Mesendoderm (in vitro differentiated cells): ENCODE data around the gene TNK1.

Source experiments
- DNase-seq: peaks from one replicate; pipeline ENCODE4 v3.0.0; 2013
- H2AK5ac ChIP-seq: 2 replicates; pipeline ENCODE4 v1.6.1; 2013; ENCODE audit warnings: low read length, inconsistent platforms
- H2BK120ac ChIP-seq: 2 replicates; pipeline ENCODE4 v1.6.1; 2013; ENCODE audit warnings: low read depth, mild to moderate bottlenecking, low read length, moderate library complexity, mixed read lengths
- H2BK15ac ChIP-seq: replicated peaks from 2 replicates; pipeline ENCODE4 v1.6.1; 2013; ENCODE audit warnings: low read depth, mild to moderate bottlenecking, moderate library complexity
- H2BK5ac ChIP-seq: 2 replicates; pipeline ENCODE4 v1.6.1; 2013; ENCODE audit warnings: low read length, inconsistent platforms
- H3K18ac ChIP-seq: 2 replicates; pipeline ENCODE4 v1.6.1; 2013; ENCODE audit warnings: mild to moderate bottlenecking, low read length, mixed read lengths
- H3K23ac ChIP-seq: one replicate; pipeline ENCODE4 v1.6.1; 2013; ENCODE audit warnings: low read length
- H3K27ac ChIP-seq: 2 replicates; pipeline ENCODE4 v1.5.1; 2013; ENCODE audit warnings: low read depth, mild to moderate bottlenecking, inconsistent platforms, low read length, moderate library complexity
- H3K27me3 ChIP-seq: 2 replicates; pipeline ENCODE4 v1.6.1; 2013; ENCODE audit warnings: low read length, control low read depth, mild to moderate bottlenecking, inconsistent platforms; ENCODE audit not compliant: insufficient read depth, poor library complexity
- H3K36me3 ChIP-seq: 2 replicates; pipeline ENCODE4 v1.6.1; 2013; ENCODE audit warnings: low read length, inconsistent platforms; ENCODE audit not compliant: control insufficient read depth, insufficient read depth
- H3K4ac ChIP-seq: one replicate; pipeline ENCODE4 v1.6.1; 2013; ENCODE audit warnings: low read depth, mild to moderate bottlenecking, low read length, moderate library complexity
- H3K4me1 ChIP-seq: 2 replicates; pipeline ENCODE4 v1.6.1; 2013; ENCODE audit warnings: low read depth, low read length, inconsistent platforms; ENCODE audit not compliant: control insufficient read depth
- H3K4me2 ChIP-seq: 2 replicates; pipeline ENCODE4 v1.6.1; 2013; ENCODE audit warnings: low read length
- H3K4me3 ChIP-seq: 2 replicates; pipeline ENCODE4 v1.5.1; 2013; ENCODE audit warnings: mild to moderate bottlenecking, low read length
- H3K56ac ChIP-seq: one replicate; pipeline ENCODE4 v1.6.1; 2013; ENCODE audit warnings: low read length
- H3K79me1 ChIP-seq: 2 replicates; pipeline ENCODE4 v1.6.1; 2013; ENCODE audit warnings: low read length, inconsistent platforms
- H3K79me2 ChIP-seq: 2 replicates; pipeline ENCODE4 v1.6.1; 2013; ENCODE audit warnings: mild to moderate bottlenecking, low read length; ENCODE audit not compliant: control insufficient read depth, insufficient read depth
- H3K9ac ChIP-seq: 2 replicates; pipeline ENCODE4 v1.6.1; 2013; ENCODE audit warnings: low read length, inconsistent platforms
- H4K5ac ChIP-seq: one replicate; pipeline ENCODE4 v1.6.1; 2013; ENCODE audit warnings: low read length
- H4K8ac ChIP-seq: one replicate; pipeline ENCODE4 v1.6.1; 2013; ENCODE audit warnings: low read depth, mild to moderate bottlenecking, control low read depth, low read length, moderate library complexity
- WGBS: extraction: QIAGEN DNeasy Blood & Tissue Kit; methylation state at CpG from one replicate; pipeline ENCODE4 v1.1.7; 2013; ENCODE audit warnings: low lambda C conversion rate, missing lambda C conversion rate; ENCODE audit not compliant: insufficient coverage; ENCODE audit errors: extremely low coverage; 5-methylcytosine and 5-hydroxymethylcytosine counted together

TNK1 gene

DNA sequence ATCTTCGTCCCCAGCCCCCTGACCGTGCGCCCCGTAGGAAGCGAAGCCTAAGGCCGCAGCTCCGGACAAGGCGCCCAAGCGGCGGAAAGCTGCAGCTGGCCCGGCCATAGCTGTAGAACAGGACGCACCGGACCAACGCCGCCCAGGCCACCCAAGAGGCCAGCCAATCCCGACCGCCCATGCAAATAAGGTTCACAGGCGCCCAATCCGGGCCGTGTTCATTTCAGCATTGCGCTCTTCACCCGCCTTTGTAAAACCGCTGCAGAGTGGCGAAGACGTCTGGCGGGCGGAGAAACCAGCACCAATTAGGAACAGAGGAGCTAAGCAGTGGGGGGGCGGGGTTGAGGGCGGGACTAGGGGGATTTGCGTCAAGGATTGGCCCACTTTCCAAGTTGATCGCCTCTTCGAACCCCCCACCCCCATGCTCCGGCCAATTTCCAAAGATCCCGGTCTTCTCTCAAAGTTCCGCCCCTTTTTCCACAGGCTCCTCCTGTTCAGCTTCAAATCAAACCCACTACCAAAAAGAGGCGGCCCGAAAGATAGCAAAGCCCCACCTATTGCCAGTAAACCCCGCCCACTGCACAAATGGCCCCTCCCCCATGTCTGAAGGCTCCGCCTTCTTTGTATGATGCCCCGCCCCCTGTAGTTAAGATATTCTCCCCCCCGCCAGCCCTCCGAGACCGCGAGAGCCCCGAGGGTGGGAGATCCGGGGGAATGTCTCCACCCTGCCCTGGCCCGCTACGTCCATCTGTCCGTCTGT is 23.3 kb downstream of the TNK1 start, which contains the start of gene TMEM256:
Gene TMEM256, minus strand, starts transcription at position 121 of the 760 bp plus-strand sequence. Its CDS starts 13 bp downstream, at position 108.
- Histone ChIP-seq H3K56ac (peak within 1 kb of the TSS; percentile 96), H2AK5ac (no peak within 1 kb of the TSS), H4K5ac (no peak within 1 kb of the TSS), H2BK15ac (no peak within 1 kb of the TSS), H3K18ac (peak within 1 kb of the TSS; percentile 91), H3K79me2 (no peaks in the 10 kb centered on the region), H3K4me3 (peak within 1 kb of the TSS; percentile 90), H2BK5ac (peak within 1 kb of the TSS; percentile 64), H3K4ac (peak within 1 kb of the TSS; percentile 93), H3K27ac (peak within 1 kb of the TSS; percentile 92), H3K79me1 (no peaks in the 10 kb centered on the region), H3K23ac (no peak within 1 kb of the TSS), H3K27me3 (no peaks in the 10 kb centered on the region), H3K9ac (peak within 1 kb of the TSS; percentile 93), H3K4me1 (peaks cover 9% of the 10 kb centered on the region), H4K8ac (no peak within 1 kb of the TSS), H3K4me2 (peak within 1 kb of the TSS; percentile 35), H2BK120ac (peak within 1 kb of the TSS; percentile 31), H3K36me3 (no peaks in the 10 kb centered on the region)
- WGBS = no CpG with 5 or more reads among the region's 49 CpGs
- DNase-seq = peak; percentile 100

- Histone ChIP-seq H3K4me1 (peaks cover 9% of the 10 kb centered on the region), H3K4me3 (peak overlapping the region; percentile 90), H2BK5ac (no peak overlapping the region), H3K56ac (peak overlapping the region; percentile 92), H3K36me3 (no peaks in the 10 kb centered on the region), H4K5ac (no peak overlapping the region), H2BK15ac (no peak overlapping the region), H3K9ac (peak overlapping the region; percentile 93), H2AK5ac (no peak overlapping the region), H3K4me2 (peak overlapping the region; percentile 97), H3K79me1 (no peaks in the 10 kb centered on the region), H4K8ac (no peak overlapping the region), H3K27me3 (no peaks in the 10 kb centered on the region), H2BK120ac (peak overlapping the region; percentile 52), H3K4ac (peak overlapping the region; percentile 93), H3K79me2 (no peaks in the 10 kb centered on the region), H3K18ac (peak overlapping the region; percentile 89), H3K23ac (peak overlapping the region; percentile 66), H3K27ac (peak overlapping the region; percentile 46)
- WGBS = no CpG with 5 or more reads among the region's 65 CpGs
- DNase-seq = peak; percentile 76
Measured at GRCh38 chr17:7404737-7405349, 24.0 kb downstream of the TNK1 start.

DNA sequence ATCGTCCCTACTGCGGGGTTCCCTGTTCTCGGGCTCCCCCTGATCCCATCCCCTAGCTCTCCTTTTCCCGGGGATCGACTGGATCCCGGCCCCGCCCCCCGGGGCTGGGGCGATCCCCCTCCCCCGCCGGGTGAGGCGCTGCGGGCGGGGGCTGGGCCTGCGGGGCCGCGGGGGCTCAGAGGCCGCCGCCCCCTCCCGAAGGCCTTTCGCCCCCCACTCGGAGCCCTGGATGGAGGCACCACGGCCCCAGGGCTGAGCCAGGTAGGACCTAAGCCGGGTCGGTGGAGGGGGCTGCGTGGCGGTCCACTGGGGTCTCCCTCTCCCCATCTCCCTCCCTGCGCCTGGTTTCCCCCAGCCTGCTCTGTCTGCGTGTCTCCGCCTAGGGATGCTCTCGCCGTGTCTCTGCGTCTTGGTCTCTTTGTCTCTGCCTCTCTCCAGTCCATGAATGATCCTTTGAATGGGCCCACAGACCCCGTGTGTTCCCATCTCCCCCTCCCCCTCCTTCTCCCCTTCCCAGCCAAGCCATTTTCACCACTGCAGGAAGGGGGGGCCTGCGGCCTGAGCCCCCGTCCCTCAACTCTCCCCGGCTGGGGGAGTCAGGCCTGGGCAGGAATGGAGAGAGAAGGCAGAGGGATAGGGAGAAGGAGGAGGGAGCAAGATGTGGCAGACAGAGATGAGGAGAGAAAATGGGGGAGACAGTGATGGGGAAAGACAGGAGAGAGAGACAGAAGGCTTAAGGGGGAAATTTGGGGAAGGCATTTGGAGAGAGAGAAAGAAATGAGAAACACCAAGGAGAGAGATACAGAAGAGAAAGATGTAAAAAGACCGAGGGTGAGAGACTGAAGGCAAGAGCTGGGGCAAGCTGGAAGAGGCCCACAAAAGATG is 24.7 kb downstream of the TNK1 start:
- no peaks in the 10 kb centered on the region for H3K79me2 ChIP-seq
- WGBS = no CpG with 5 or more reads among the region's 38 CpGs
- peak overlapping the region; percentile 97 for H3K4me2 ChIP-seq
- peaks cover 9% of the 10 kb centered on the region for H3K4me1 ChIP-seq
- peak overlapping the region; percentile 93 for H3K4ac ChIP-seq
- no peak overlapping the region for H4K5ac ChIP-seq
- H2BK120ac ChIP-seq = peak overlapping the region; percentile 52
- peak overlapping the region; percentile 26 for H3K27ac ChIP-seq
- H2AK5ac ChIP-seq = peak overlapping the region; percentile 50
- H2BK5ac ChIP-seq = no peak overlapping the region
- H3K27me3 ChIP-seq = no peaks in the 10 kb centered on the region
- peak overlapping the region; percentile 92 for H3K56ac ChIP-seq
- peak overlapping the region; percentile 90 for H3K4me3 ChIP-seq
- no peaks in the 10 kb centered on the region for H3K36me3 ChIP-seq
- peak; percentile 62 for DNase-seq
- peak overlapping the region; percentile 89 for H3K18ac ChIP-seq
- H3K79me1 ChIP-seq = no peaks in the 10 kb centered on the region
- no peak overlapping the region for H2BK15ac ChIP-seq
- H3K23ac ChIP-seq = no peak overlapping the region
- peak overlapping the region; percentile 93 for H3K9ac ChIP-seq
- H4K8ac ChIP-seq = no peak overlapping the region

GRCh38 chr17:7406235-7406825 is 25.4 kb downstream of the TNK1 start:
- H3K4ac ChIP-seq = no peak overlapping the region
- no peak overlapping the region for H4K5ac ChIP-seq
- H3K18ac ChIP-seq = no peak overlapping the region
- H3K23ac ChIP-seq = no peak overlapping the region
- H3K27ac ChIP-seq = no peak overlapping the region
- H3K79me1 ChIP-seq = no peaks in the 10 kb centered on the region
- H2AK5ac ChIP-seq = no peak overlapping the region
- H3K9ac ChIP-seq = no peak overlapping the region
- H4K8ac ChIP-seq = no peak overlapping the region
- peaks cover 9% of the 10 kb centered on the region for H3K4me1 ChIP-seq
- H3K79me2 ChIP-seq = no peaks in the 10 kb centered on the region
- no CpG with 5 or more reads among the region's 12 CpGs for WGBS
- no peak overlapping the region for H2BK5ac ChIP-seq
- no peaks in the 10 kb centered on the region for H3K27me3 ChIP-seq
- H3K4me2 ChIP-seq = peak overlapping the region; percentile 61
- peak; percentile 47 for DNase-seq
- H3K36me3 ChIP-seq = no peaks in the 10 kb centered on the region
- no peak overlapping the region for H2BK120ac ChIP-seq
- H3K56ac ChIP-seq = peak overlapping the region; percentile 78
- no peak overlapping the region for H3K4me3 ChIP-seq
- H2BK15ac ChIP-seq = no peak overlapping the region

- no peak for DNase-seq
- Histone ChIP-seq H3K9ac (no peak overlapping the region), H3K36me3 (no peaks in the 10 kb centered on the region), H3K4me2 (no peak overlapping the region), H3K23ac (no peak overlapping the region), H2BK5ac (no peak overlapping the region), H2BK120ac (no peak overlapping the region), H4K8ac (no peak overlapping the region), H3K4ac (no peak overlapping the region), H3K56ac (no peak overlapping the region), H3K27me3 (no peaks in the 10 kb centered on the region), H3K27ac (no peak overlapping the region), H3K4me3 (no peak overlapping the region), H3K18ac (no peak overlapping the region), H4K5ac (no peak overlapping the region), H3K79me2 (no peaks in the 10 kb centered on the region), H3K79me1 (no peaks in the 10 kb centered on the region), H2BK15ac (no peak overlapping the region), H2AK5ac (no peak overlapping the region), H3K4me1 (peaks cover 9% of the 10 kb centered on the region)
- no CpG with 5 or more reads among the region's 13 CpGs for WGBS
Measured at GRCh38 chr17:7407082-7407481, 26.2 kb downstream of the TNK1 start.
